Neural progenitor cell (in vitro differentiated cells): ENCODE data around the gene MDM4. TPM values are rescaled to one million over a fixed set of nuclear protein-coding genes. Genes with fewer than 3 reads are reported as not detected.
A peak's percentile ranks its signal among the peaks of the same experiment; 100 is the strongest.
"Not testable (repeated sequence)": the region's sequence is repeated elsewhere in the genome, so short reads cannot be mapped to it uniquely, and the experiment has no call there.

Experiments used
- DNase-seq: peaks from one replicate; pipeline ENCODE4 v3.0.0-alpha.2; 2016; ENCODE audit warnings: low spot score
- H2AFZ ChIP-seq: fragments of 200-600 bp; sonication (generic); replicated peaks from 2 replicates; pipeline ENCODE4 v1.6.1; 2016; ENCODE audit warnings: antibody characterized with exemption
- H3F3A ChIP-seq: fragments of 200-600 bp; sonication (generic); 2 replicates; pipeline ENCODE4 v1.6.1; 2016; ENCODE audit warnings: antibody characterized with exemption, low read depth
- H3K27ac ChIP-seq: fragments of 200-600 bp; sonication (generic); 2 replicates; pipeline ENCODE4 v1.5.1; 2016; ENCODE audit warnings: mild to moderate bottlenecking
- H3K27me3 ChIP-seq: fragments of 200-600 bp; sonication (generic); 2 replicates; pipeline ENCODE4 v1.6.1; 2016; ENCODE audit warnings: mild to moderate bottlenecking, moderate library complexity
- H3K36me3 ChIP-seq: fragments of 200-600 bp; sonication (generic); 2 replicates; pipeline ENCODE4 v1.5.1; 2016
- H3K4me1 ChIP-seq: fragments of 200-600 bp; sonication (generic); 2 replicates; pipeline ENCODE4 v1.6.1; 2016; ENCODE audit warnings: mixed run types
- H3K4me2 ChIP-seq: fragments of 200-600 bp; sonication (generic); 2 replicates; pipeline ENCODE4 v1.6.1; 2016
- H3K4me3 ChIP-seq: fragments of 200-600 bp; sonication (generic); 2 replicates; pipeline ENCODE4 v1.5.1; 2016
- H3K79me2 ChIP-seq: fragments of 200-600 bp; sonication (generic); 2 replicates; pipeline ENCODE4 v1.6.1; 2016; ENCODE audit warnings: low read depth
- H3K9ac ChIP-seq: fragments of 200-600 bp; sonication (generic); 2 replicates; pipeline ENCODE4 v1.6.1; 2016
- H3K9me3 ChIP-seq: fragments of 200-600 bp; sonication (generic); 2 replicates; pipeline ENCODE4 v1.5.1; 2016; ENCODE audit warnings: low read depth
- H4K20me1 ChIP-seq: fragments of 200-600 bp; sonication (generic); 2 replicates; pipeline ENCODE4 v1.6.1; 2016; ENCODE audit warnings: low read depth
- H3K27ac Mint-ChIP-seq: 3 replicates; pipeline ENCODE4 v1.8.0; 2021; ENCODE audit warnings: mixed read lengths
- H3K27me3 Mint-ChIP-seq: 2 replicates; pipeline ENCODE4 v1.8.0; 2022; ENCODE audit warnings: low read depth, mild to moderate bottlenecking, inconsistent platforms, moderate library complexity, mixed read lengths; ENCODE audit not compliant: insufficient read depth
- H3K36me3 Mint-ChIP-seq: 3 replicates; pipeline ENCODE4 v1.8.0; 2021; ENCODE audit warnings: mixed read lengths
- H3K4me1 Mint-ChIP-seq: 3 replicates; pipeline ENCODE4 v1.8.0; 2021; ENCODE audit warnings: mixed read lengths
- H3K4me3 Mint-ChIP-seq: 3 replicates; pipeline ENCODE4 v1.8.0; 2021; ENCODE audit warnings: mild to moderate bottlenecking, moderate library complexity, mixed read lengths
- H3K9me3 Mint-ChIP-seq: 3 replicates; pipeline ENCODE4 v1.8.0; 2020; ENCODE audit warnings: mixed read lengths
- EZH2 ChIP-seq: fragments of 200-600 bp; sonication (generic); IDR thresholded peaks from 2 replicates; pipeline ENCODE4 v1.6.1; 2017; ENCODE audit warnings: antibody characterized with exemption, mild to moderate bottlenecking, moderate library complexity
- EZH2phosphoT487 ChIP-seq: fragments of 200-600 bp; sonication (generic); IDR thresholded peaks from 2 replicates; pipeline ENCODE4 v1.6.1; 2017; ENCODE audit warnings: antibody characterized with exemption
- total RNA-seq: library from RNA; depleted of rRNA; stranded (reverse); fragments of >200 nt; gene quantifications from 2 replicates; pipeline ENCODE4 v1.2.3, GENCODE V29; 2015; ENCODE audit warnings: low replicate concordance
- TF ChIP-seq, protein P1 (sequence below): fragments of 200-600 bp; sonication (generic); IDR thresholded peaks from 2 replicates; pipeline ENCODE4 v1.5.1; 2017; ENCODE audit warnings: antibody characterized with exemption, mild to moderate bottlenecking

Gene MDM4
- total RNA-seq, 1 donor from 2014 or later: 72.9 TPM

DNA sequence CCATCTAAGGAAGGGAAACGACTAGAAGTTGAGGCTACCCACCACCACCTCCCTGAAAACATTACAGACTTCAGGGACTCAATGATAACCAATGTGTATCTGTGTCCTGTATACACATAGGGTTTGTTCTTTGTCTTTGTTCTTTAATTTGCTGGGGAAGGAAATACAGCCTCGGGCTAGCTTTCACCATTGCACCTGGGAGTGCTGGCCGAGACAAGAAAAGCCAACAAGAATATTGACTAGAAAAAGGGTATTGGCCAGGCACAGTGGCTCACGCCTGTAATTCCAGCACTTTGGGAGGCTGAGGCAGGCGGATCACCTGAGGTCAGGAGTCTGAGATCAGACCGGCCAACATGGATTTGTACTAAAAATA lies 50.4 kb downstream of the MDM4 start:
- Mint-ChIP-seq H3K27me3 (peaks cover 8% of the 10 kb centered on the region), H3K4me3 (no peak overlapping the region), H3K27ac (peak overlapping the region; percentile 36), H3K4me1 (peaks cover 30% of the 10 kb centered on the region), H3K36me3 (no peaks in the 10 kb centered on the region), H3K9me3 (no peaks in the 10 kb centered on the region)
- no peaks in the 10 kb centered on the region for H4K20me1 ChIP-seq
- H3K36me3 ChIP-seq: no peaks in the 10 kb centered on the region
- peak overlapping the region; percentile 76 for H3K4me2 ChIP-seq
- H3K9ac ChIP-seq: no peak overlapping the region
- H3K4me1 ChIP-seq: peaks cover 16% of the 10 kb centered on the region
- no peak for DNase-seq
- no peaks in the 10 kb centered on the region for H3K79me2 ChIP-seq
- H2AFZ ChIP-seq: peak overlapping the region; percentile 65
- no peaks in the 10 kb centered on the region for H3K27me3 ChIP-seq
- H3K9me3 ChIP-seq: no peaks in the 10 kb centered on the region
- TF ChIP-seq EZH2 (no peak), EZH2phosphoT487 (no peak)
- TF ChIP-seq, protein P1, sequence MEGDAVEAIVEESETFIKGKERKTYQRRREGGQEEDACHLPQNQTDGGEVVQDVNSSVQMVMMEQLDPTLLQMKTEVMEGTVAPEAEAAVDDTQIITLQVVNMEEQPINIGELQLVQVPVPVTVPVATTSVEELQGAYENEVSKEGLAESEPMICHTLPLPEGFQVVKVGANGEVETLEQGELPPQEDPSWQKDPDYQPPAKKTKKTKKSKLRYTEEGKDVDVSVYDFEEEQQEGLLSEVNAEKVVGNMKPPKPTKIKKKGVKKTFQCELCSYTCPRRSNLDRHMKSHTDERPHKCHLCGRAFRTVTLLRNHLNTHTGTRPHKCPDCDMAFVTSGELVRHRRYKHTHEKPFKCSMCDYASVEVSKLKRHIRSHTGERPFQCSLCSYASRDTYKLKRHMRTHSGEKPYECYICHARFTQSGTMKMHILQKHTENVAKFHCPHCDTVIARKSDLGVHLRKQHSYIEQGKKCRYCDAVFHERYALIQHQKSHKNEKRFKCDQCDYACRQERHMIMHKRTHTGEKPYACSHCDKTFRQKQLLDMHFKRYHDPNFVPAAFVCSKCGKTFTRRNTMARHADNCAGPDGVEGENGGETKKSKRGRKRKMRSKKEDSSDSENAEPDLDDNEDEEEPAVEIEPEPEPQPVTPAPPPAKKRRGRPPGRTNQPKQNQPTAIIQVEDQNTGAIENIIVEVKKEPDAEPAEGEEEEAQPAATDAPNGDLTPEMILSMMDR: no peak
- H3F3A ChIP-seq: peaks cover 12% of the 10 kb centered on the region
- H3K4me3 ChIP-seq: no peak overlapping the region
- H3K27ac ChIP-seq: no peak overlapping the region

DNA sequence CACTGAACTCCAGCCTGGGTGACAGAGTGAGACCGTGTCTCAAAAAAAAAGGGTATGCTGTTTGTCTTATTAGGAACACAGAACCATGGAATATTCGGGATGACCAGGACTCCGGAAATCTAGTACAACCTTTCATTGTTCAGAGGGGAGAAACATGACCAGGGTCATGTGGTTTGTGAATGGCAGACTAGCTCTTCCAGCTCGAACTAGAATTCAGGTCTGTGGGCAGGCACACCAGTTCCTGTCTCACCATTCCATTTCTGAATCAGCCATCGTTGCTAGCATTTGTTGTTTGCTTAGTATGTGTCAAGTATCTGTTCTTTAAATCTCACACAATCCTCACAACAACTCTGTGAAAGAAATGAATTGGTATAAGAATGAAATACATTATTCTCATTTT lies 50.9 kb downstream of the MDM4 start:
- Histone ChIP-seq H3K9ac (no peak overlapping the region), H3K4me2 (no peak overlapping the region), H3K27ac (no peak overlapping the region), H3K9me3 (no peaks in the 10 kb centered on the region), H3K36me3 (no peaks in the 10 kb centered on the region), H2AFZ (no peak overlapping the region), H3K4me3 (no peak overlapping the region), H3K79me2 (no peaks in the 10 kb centered on the region), H3K27me3 (no peaks in the 10 kb centered on the region), H3F3A (peaks cover 12% of the 10 kb centered on the region), H3K4me1 (peaks cover 16% of the 10 kb centered on the region), H4K20me1 (no peaks in the 10 kb centered on the region)
- H3K4me3 Mint-ChIP-seq: no peak overlapping the region
- peaks cover 30% of the 10 kb centered on the region for H3K4me1 Mint-ChIP-seq
- no peaks in the 10 kb centered on the region for H3K36me3 Mint-ChIP-seq
- H3K27me3 Mint-ChIP-seq: peaks cover 8% of the 10 kb centered on the region
- H3K9me3 Mint-ChIP-seq: no peaks in the 10 kb centered on the region
- H3K27ac Mint-ChIP-seq: no peak overlapping the region
- no peak for DNase-seq
- TF ChIP-seq EZH2phosphoT487: no peak

DNA sequence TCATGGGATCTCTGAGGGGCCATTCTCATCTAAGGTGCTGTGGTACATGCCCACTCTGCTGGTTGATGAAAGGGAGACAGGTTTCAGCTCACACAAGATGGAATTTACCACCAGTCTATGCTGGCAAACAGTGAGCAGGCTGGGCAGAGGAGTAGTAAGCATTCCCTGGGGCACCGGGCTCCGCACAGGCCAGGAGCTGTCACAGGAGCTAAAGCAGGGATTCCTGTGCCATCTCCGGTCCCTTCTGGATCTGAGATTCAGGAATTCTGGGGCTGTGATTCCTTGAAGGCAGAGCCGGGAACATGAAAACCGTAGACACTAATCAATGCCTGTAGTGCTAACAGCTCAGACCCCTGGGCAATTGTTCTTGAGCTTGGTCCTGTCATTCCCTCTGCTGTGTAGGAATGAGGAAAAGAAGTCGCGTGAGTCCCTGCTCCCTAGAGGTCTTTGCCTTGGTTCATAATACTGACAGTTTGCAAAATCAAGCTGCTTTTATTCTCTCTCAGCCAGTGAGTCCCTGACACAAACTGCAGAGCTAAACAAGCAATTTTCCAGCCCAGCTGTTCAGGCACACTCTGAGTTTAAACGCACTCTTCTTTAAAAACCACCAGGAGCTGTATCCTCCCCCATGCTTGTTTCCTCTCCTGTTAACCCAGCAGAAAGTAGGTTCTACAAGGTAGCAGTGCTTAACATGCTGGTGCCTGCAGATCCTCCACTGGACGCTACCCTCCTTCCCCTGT lies 52.5 kb downstream of the MDM4 start:
- H3K4me2 ChIP-seq: no peak overlapping the region
- H3K36me3 ChIP-seq: no peaks in the 10 kb centered on the region
- H3K27ac ChIP-seq: no peak overlapping the region
- no peak for DNase-seq
- Mint-ChIP-seq H3K36me3 (no peaks in the 10 kb centered on the region), H3K4me1 (peaks cover 33% of the 10 kb centered on the region), H3K9me3 (no peaks in the 10 kb centered on the region), H3K27me3 (peaks cover 8% of the 10 kb centered on the region), H3K4me3 (no peak overlapping the region), H3K27ac (no peak overlapping the region)
- peaks cover 16% of the 10 kb centered on the region for H3K4me1 ChIP-seq
- H3F3A ChIP-seq: peaks cover 12% of the 10 kb centered on the region
- TF ChIP-seq EZH2phosphoT487: no peak
- no peak for TF ChIP-seq EZH2
- TF ChIP-seq, protein P1: no peak
- H2AFZ ChIP-seq: no peak overlapping the region
- no peaks in the 10 kb centered on the region for H4K20me1 ChIP-seq
- H3K4me3 ChIP-seq: no peak overlapping the region
- H3K79me2 ChIP-seq: no peaks in the 10 kb centered on the region
- H3K9ac ChIP-seq: no peak overlapping the region
- H3K27me3 ChIP-seq: no peaks in the 10 kb centered on the region
- H3K9me3 ChIP-seq: no peaks in the 10 kb centered on the region

DNA sequence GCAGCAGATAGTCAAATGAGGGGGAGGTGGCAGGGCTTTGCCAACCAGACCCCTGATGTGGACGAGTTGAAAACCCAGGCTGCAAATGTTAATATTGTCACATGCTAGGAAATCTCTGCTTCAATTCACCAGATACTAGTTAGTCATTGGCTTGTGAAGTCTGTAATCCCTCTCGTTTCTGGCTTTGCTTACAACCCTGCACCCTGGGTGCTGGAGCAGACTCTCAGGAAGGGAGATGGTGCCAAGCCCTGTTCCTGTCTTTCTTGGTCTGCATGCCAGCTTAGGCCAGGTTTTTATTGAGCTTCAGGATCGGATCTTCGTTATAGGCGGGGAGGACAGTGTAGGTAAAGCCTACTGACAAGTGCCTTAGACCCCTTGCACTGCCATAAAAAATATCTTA lies 53.3 kb downstream of the MDM4 start:
- Mint-ChIP-seq H3K4me1 (peaks cover 40% of the 10 kb centered on the region), H3K9me3 (no peaks in the 10 kb centered on the region), H3K27me3 (peaks cover 8% of the 10 kb centered on the region), H3K27ac (no peak overlapping the region), H3K4me3 (no peak overlapping the region), H3K36me3 (no peaks in the 10 kb centered on the region)
- no peak for TF ChIP-seq EZH2
- TF ChIP-seq, protein P1: no peak
- no peak for TF ChIP-seq EZH2phosphoT487
- Histone ChIP-seq H3K9me3 (no peaks in the 10 kb centered on the region), H4K20me1 (no peaks in the 10 kb centered on the region), H3K9ac (no peak overlapping the region), H3K36me3 (no peaks in the 10 kb centered on the region), H3K4me1 (peaks cover 22% of the 10 kb centered on the region), H3K27ac (no peak overlapping the region), H3K27me3 (no peaks in the 10 kb centered on the region), H3K4me2 (no peak overlapping the region), H3F3A (peaks cover 16% of the 10 kb centered on the region), H2AFZ (no peak overlapping the region), H3K4me3 (no peak overlapping the region), H3K79me2 (no peaks in the 10 kb centered on the region)
- no peak for DNase-seq

DNA sequence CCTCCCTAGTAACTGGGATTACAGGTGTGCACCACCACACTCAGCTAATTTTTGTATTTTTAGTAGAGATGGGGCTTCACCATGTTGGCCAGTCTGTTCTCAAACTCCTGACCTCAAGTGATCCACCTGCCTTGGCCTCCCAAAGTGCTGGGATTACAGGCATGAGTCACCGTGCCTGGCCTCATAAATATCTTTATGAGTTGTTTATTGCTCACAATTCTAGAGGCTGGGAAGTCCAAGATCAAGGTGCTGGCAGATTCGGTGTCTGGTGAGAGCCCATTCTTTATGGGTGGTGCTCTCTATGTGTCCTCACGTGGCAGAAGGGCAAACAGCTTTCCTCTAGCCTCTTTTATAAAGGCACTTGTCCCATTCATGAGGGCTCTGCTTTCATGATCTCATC lies 53.8 kb downstream of the MDM4 start:
- H3K79me2 ChIP-seq, H3K4me3 ChIP-seq, H3K36me3 ChIP-seq, H3K4me2 ChIP-seq, H4K20me1 ChIP-seq, H3K27me3 Mint-ChIP-seq, H3K27ac ChIP-seq, H3K4me3 Mint-ChIP-seq, H3K9me3 Mint-ChIP-seq, H2AFZ ChIP-seq, H3K9me3 ChIP-seq, H3K9ac ChIP-seq, H3K27me3 ChIP-seq, H3K27ac Mint-ChIP-seq, H3K36me3 Mint-ChIP-seq, DNase-seq: not testable (repeated sequence)
- peaks cover 45% of the 10 kb centered on the region for H3K4me1 Mint-ChIP-seq
- Histone ChIP-seq H3F3A (peaks cover 16% of the 10 kb centered on the region), H3K4me1 (peaks cover 28% of the 10 kb centered on the region)
